Mesenchymal stem cell (in vitro differentiated cells and primary cell): ENCODE data around the gene LHFPL6.

ENCODE experiments used
- DNase-seq: peaks from one replicate; pipeline ENCODE4 v3.0.0-alpha.2; 2013
- H2AFZ ChIP-seq: one replicate; pipeline ENCODE4 v1.6.1; 2013; ENCODE audit warnings: low read depth, mild to moderate bottlenecking, control low read depth, inconsistent platforms, low read length, moderate library complexity
- H2AK5ac ChIP-seq: 2 replicates; pipeline ENCODE4 v1.6.1; 2013; ENCODE audit warnings: low read length, moderate library complexity, mild to moderate bottlenecking, inconsistent platforms; ENCODE audit not compliant: severe bottlenecking
- H2BK120ac ChIP-seq: one replicate; pipeline ENCODE4 v1.6.1; 2013; ENCODE audit warnings: low read depth, mild to moderate bottlenecking, inconsistent platforms, low read length, moderate library complexity
- H2BK12ac ChIP-seq, 2 experiments: one replicate each; pipeline ENCODE4 v1.6.1; 2013; ENCODE audit warnings: inconsistent platforms in 2 of 2, low read length in 2 of 2, mild to moderate bottlenecking in 2 of 2, moderate library complexity in 2 of 2, control low read depth in 1 of 2
- H2BK15ac ChIP-seq: one replicate; pipeline ENCODE4 v1.6.1; 2013; ENCODE audit warnings: mild to moderate bottlenecking, low read depth, inconsistent platforms; ENCODE audit not compliant: poor library complexity, severe bottlenecking
- H2BK5ac ChIP-seq: 2 replicates; pipeline ENCODE4 v1.6.1; 2013; ENCODE audit warnings: low read depth, mild to moderate bottlenecking, low read length, control low read depth, inconsistent platforms; ENCODE audit not compliant: poor library complexity, severe bottlenecking
- H3K14ac ChIP-seq, 2 experiments: one replicate each; pipeline ENCODE4 v1.6.1; 2013; ENCODE audit warnings: inconsistent platforms in 2 of 2, low read length in 2 of 2, control low read depth in 1 of 2, mild to moderate bottlenecking in 1 of 2, moderate library complexity in 1 of 2
- H3K18ac ChIP-seq, 2 experiments: one replicate each; pipeline ENCODE4 v1.6.1; 2013; ENCODE audit warnings: inconsistent platforms in 2 of 2, low read length in 2 of 2, control low read depth in 1 of 2, low read depth in 1 of 2, mild to moderate bottlenecking in 1 of 2
- H3K23ac ChIP-seq, 2 experiments: one replicate each; pipeline ENCODE4 v1.6.1; 2013; ENCODE audit warnings: inconsistent platforms in 2 of 2, low read length in 2 of 2, mild to moderate bottlenecking in 2 of 2, moderate library complexity in 2 of 2, control low read depth in 1 of 2
- H3K27ac ChIP-seq: 2 replicates; pipeline ENCODE4 v1.5.1; 2013; ENCODE audit warnings: mild to moderate bottlenecking, moderate library complexity, low read length, control low read depth, inconsistent platforms; ENCODE audit not compliant: poor library complexity, severe bottlenecking
- H3K27me3 ChIP-seq, 2 experiments: 2 replicates each; pipeline versions ENCODE4 v1.6.1 to v1.7.0; 2013; ENCODE audit warnings: low read length in 2 of 2, mild to moderate bottlenecking in 2 of 2, moderate library complexity in 2 of 2, control low read depth in 1 of 2, inconsistent platforms in 1 of 2; ENCODE audit not compliant: control insufficient read depth in 1 of 2, insufficient read depth in 1 of 2
- H3K36me3 ChIP-seq, 2 experiments: 2 replicates each; pipeline versions ENCODE4 v1.6.1 to v1.7.0; 2013; ENCODE audit warnings: low read length in 2 of 2, control low read depth in 1 of 2, inconsistent platforms in 1 of 2, low read depth in 1 of 2, mild to moderate bottlenecking in 1 of 2; ENCODE audit not compliant: insufficient read depth in 2 of 2, control insufficient read depth in 1 of 2
- H3K4ac ChIP-seq, 2 experiments: one replicate each; pipeline ENCODE4 v1.6.1; 2013; ENCODE audit warnings: inconsistent platforms in 2 of 2, low read length in 2 of 2, mild to moderate bottlenecking in 2 of 2, moderate library complexity in 2 of 2, control low read depth in 1 of 2, low read depth in 1 of 2
- H3K4me1 ChIP-seq: 2 replicates; pipeline ENCODE4 v1.6.1; 2013; ENCODE audit warnings: low read depth, low read length, control low read depth; ENCODE audit not compliant: control insufficient read depth, insufficient read depth
- H3K4me2 ChIP-seq: 2 replicates; pipeline ENCODE4 v1.6.1; 2013; ENCODE audit warnings: low read length, mild to moderate bottlenecking, inconsistent platforms; ENCODE audit not compliant: poor library complexity, severe bottlenecking
- H3K4me3 ChIP-seq, 2 experiments: 2 replicates each; pipeline versions ENCODE4 v1.5.1 to v1.7.0; 2013; ENCODE audit warnings: low read length in 2 of 2, mild to moderate bottlenecking in 2 of 2, control low read depth in 1 of 2, low read depth in 1 of 2; ENCODE audit not compliant: insufficient read depth in 1 of 2
- H3K79me1 ChIP-seq: replicated peaks from 2 replicates; pipeline ENCODE4 v1.6.1; 2013; ENCODE audit warnings: mild to moderate bottlenecking, control low read depth, low read length, inconsistent platforms; ENCODE audit not compliant: poor library complexity, severe bottlenecking
- H3K9ac ChIP-seq: 2 replicates; pipeline ENCODE4 v1.7.0; 2013; ENCODE audit warnings: mild to moderate bottlenecking, low read length, moderate library complexity
- H3K9me3 ChIP-seq: 2 replicates; pipeline ENCODE4 v1.7.0; 2013; ENCODE audit warnings: mild to moderate bottlenecking, low read length; ENCODE audit not compliant: control insufficient read depth
- H4K8ac ChIP-seq: one replicate; pipeline ENCODE4 v1.6.1; 2013; ENCODE audit warnings: inconsistent platforms, mild to moderate bottlenecking, low read length, moderate library complexity
- H4K91ac ChIP-seq: one replicate; pipeline ENCODE4 v1.6.1; 2013; ENCODE audit warnings: mild to moderate bottlenecking, low read length, inconsistent platforms
- WGBS: methylation state at CpG from one replicate; pipeline ENCODE4 v1.1.7; 2013; ENCODE audit warnings: mixed read lengths; 5-methylcytosine and 5-hydroxymethylcytosine counted together

The LHFPL6 gene

GRCh38 chr13:39306639-39307589 is 296.1 kb downstream of the LHFPL6 start:
- no peak overlapping the region for H2BK15ac ChIP-seq
- H3K36me3 ChIP-seq = no peaks in the 10 kb centered on the region
- H4K8ac ChIP-seq = no peak overlapping the region
- H3K23ac ChIP-seq = no peak overlapping the region
- 81% methylated on average over 15 of the region's 16 CpGs for WGBS
- no peak overlapping the region for H3K18ac ChIP-seq
- no peak overlapping the region for H3K9ac ChIP-seq
- DNase-seq = no peak
- no peak overlapping the region for H2AFZ ChIP-seq
- H2BK5ac ChIP-seq = no peak overlapping the region
- H2BK120ac ChIP-seq = no peak overlapping the region
- no peak overlapping the region for H3K4me3 ChIP-seq
- H3K27me3 ChIP-seq = no peaks in the 10 kb centered on the region
- H2AK5ac ChIP-seq = no peak overlapping the region
- no peak overlapping the region for H4K91ac ChIP-seq
- H3K14ac ChIP-seq = no peak overlapping the region
- no peak overlapping the region for H3K4ac ChIP-seq
- H3K27ac ChIP-seq = no peak overlapping the region
- peaks cover 2% of the 10 kb centered on the region for H3K4me1 ChIP-seq
- H3K4me2 ChIP-seq = no peak overlapping the region
- no peaks in the 10 kb centered on the region for H3K79me1 ChIP-seq
- no peaks in the 10 kb centered on the region for H3K9me3 ChIP-seq
- no peak overlapping the region for H2BK12ac ChIP-seq

DNA sequence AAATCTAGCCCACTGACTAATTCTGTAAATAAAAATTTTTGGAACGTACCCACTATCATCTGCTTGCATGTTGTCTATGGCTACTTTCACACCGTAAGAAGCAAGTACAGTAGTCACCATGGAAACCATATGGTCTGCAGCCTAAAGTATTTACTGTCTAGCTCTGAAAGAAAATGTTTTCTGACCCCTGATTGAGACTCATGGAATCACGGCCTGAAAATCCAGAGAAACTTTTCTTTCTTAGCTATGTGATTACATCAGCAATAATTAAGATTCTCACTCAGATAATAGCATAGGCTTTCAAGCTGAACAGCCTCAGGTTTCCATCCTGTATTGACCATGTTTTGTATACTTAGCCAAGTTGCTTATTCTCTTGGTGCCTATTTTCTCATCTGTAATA is 300.2 kb downstream of the LHFPL6 start:
- H3K4ac ChIP-seq = no peak overlapping the region
- no peak for DNase-seq
- H3K18ac ChIP-seq = no peak overlapping the region
- H2BK120ac ChIP-seq = no peak overlapping the region
- no peak overlapping the region for H2AK5ac ChIP-seq
- H3K27me3 ChIP-seq = no peaks in the 10 kb centered on the region
- no peak overlapping the region for H3K14ac ChIP-seq
- H3K23ac ChIP-seq = no peak overlapping the region
- H3K9me3 ChIP-seq = no peaks in the 10 kb centered on the region
- no peak overlapping the region for H2BK12ac ChIP-seq
- no peak overlapping the region for H3K4me3 ChIP-seq
- WGBS = 81% methylated on average over 3 of the region's 3 CpGs
- no peaks in the 10 kb centered on the region for H3K36me3 ChIP-seq
- H3K79me1 ChIP-seq = no peaks in the 10 kb centered on the region
- no peak overlapping the region for H3K27ac ChIP-seq
- H2BK15ac ChIP-seq = no peak overlapping the region
- H4K8ac ChIP-seq = no peak overlapping the region
- no peak overlapping the region for H4K91ac ChIP-seq
- H3K9ac ChIP-seq = no peak overlapping the region
- H2BK5ac ChIP-seq = no peak overlapping the region
- H2AFZ ChIP-seq = no peak overlapping the region
- no peaks in the 10 kb centered on the region for H3K4me1 ChIP-seq
- no peak overlapping the region for H3K4me2 ChIP-seq

DNA sequence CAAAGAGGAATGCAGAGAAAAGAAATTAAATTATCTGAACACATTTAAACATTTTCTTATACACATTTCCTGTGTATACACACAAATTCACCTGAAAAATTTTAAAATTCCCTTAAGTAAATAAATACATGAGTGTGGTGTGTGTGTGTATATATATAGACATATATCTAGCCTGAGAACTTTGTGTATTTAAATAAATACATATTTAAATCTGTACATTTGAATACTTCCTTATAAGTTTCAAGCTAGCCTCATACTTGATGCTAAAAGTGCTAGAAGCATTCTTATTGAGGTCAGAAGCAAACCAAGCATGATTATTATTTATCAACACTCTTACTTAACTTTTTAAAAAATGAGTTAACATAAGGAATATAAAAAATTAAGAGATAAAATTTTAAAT is 304.0 kb downstream of the LHFPL6 start:
- H3K9me3 ChIP-seq = no peaks in the 10 kb centered on the region
- no peak overlapping the region for H2BK12ac ChIP-seq
- no peak overlapping the region for H2AFZ ChIP-seq
- DNase-seq = no peak
- no peak overlapping the region for H3K14ac ChIP-seq
- no peak overlapping the region for H4K8ac ChIP-seq
- no peak overlapping the region for H3K9ac ChIP-seq
- H3K27ac ChIP-seq = no peak overlapping the region
- H3K79me1 ChIP-seq = no peaks in the 10 kb centered on the region
- no peak overlapping the region for H3K4ac ChIP-seq
- H4K91ac ChIP-seq = no peak overlapping the region
- no peaks in the 10 kb centered on the region for H3K4me1 ChIP-seq
- H3K4me2 ChIP-seq = no peak overlapping the region
- H3K36me3 ChIP-seq = no peaks in the 10 kb centered on the region
- H3K27me3 ChIP-seq = no peaks in the 10 kb centered on the region
- no peak overlapping the region for H3K4me3 ChIP-seq
- no peak overlapping the region for H3K23ac ChIP-seq
- no peak overlapping the region for H2BK15ac ChIP-seq
- no peak overlapping the region for H2AK5ac ChIP-seq
- H2BK120ac ChIP-seq = no peak overlapping the region
- H2BK5ac ChIP-seq = no peak overlapping the region
- H3K18ac ChIP-seq = no peak overlapping the region

DNA sequence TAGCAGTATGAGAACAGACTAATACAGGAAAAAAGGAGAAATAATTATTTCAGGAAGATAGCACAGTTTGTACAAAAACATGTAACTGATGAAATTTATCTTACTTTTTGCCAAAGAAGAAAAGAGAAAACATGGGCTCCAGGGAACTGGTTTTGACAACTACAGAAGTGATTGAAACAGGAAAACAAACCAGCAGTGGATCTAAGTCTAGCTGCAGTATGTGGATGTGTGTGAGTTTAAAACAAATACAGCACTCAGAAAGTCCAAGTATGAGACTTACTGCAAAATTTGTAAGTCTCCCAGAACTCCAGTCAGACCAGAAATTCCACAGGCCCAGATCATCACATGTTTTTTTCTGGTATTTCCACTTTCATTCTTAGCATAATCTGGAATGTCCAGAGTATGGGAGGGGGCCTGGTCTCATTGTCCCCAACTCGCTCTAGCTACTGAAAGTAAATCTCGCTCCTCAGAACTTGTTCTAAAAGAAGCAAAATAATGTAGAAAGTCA is 305.3 kb downstream of the LHFPL6 start:
- no peaks in the 10 kb centered on the region for H3K4me1 ChIP-seq
- no peak overlapping the region for H3K4ac ChIP-seq
- no peak overlapping the region for H3K18ac ChIP-seq
- WGBS = 83% methylated on average over 1 of the region's 2 CpGs
- H2BK120ac ChIP-seq = no peak overlapping the region
- H3K27me3 ChIP-seq = no peaks in the 10 kb centered on the region
- no peak overlapping the region for H2AK5ac ChIP-seq
- no peak overlapping the region for H2BK5ac ChIP-seq
- no peak overlapping the region for H3K27ac ChIP-seq
- H3K23ac ChIP-seq = no peak overlapping the region
- H3K4me3 ChIP-seq = no peak overlapping the region
- no peaks in the 10 kb centered on the region for H3K9me3 ChIP-seq
- no peak overlapping the region for H3K9ac ChIP-seq
- H3K36me3 ChIP-seq = no peaks in the 10 kb centered on the region
- H2BK15ac ChIP-seq = no peak overlapping the region
- H3K14ac ChIP-seq = no peak overlapping the region
- DNase-seq = no peak
- no peak overlapping the region for H4K91ac ChIP-seq
- no peak overlapping the region for H2AFZ ChIP-seq
- no peaks in the 10 kb centered on the region for H3K79me1 ChIP-seq
- no peak overlapping the region for H2BK12ac ChIP-seq
- H4K8ac ChIP-seq = no peak overlapping the region
- no peak overlapping the region for H3K4me2 ChIP-seq
